ENCODE measurements around the gene SOD1. TPM values are rescaled to one million over a fixed set of nuclear protein-coding genes. Genes with fewer than 3 reads are reported as not detected.

Gene SOD1
- total RNA-seq = 113 TPM

GRCh38 chr21:31659536-31660258 lies at the start of gene SOD1:
SOD1 (plus strand) TSS chr21:31659693; CDS start chr21:31659770, 77 bp downstream.

Small RNA genes lying within 50 kb of the gene (small RNA-seq; reads per million reads assigned to genes)
- not detected for gene RF01241 (ENCODE audit: low replicate concordance)

Other genes starting within 250 kb of the SOD1 start
- 19.2 TPM for gene SCAF4, start 72.4 kb downstream of the SOD1 start, total RNA-seq
- gene HUNK, start 213.3 kb downstream of the SOD1 start, total RNA-seq = 10.4 TPM

Measured in metanephros (tissue), 2 donors.